Gastrocnemius medialis (tissue), 4 donors: ENCODE results near the gene FEM1B.

Source experiments
- CTCF ChIP-seq, 5 experiments: fragments of 450-650 bp in 3 of 5; fragments of 200-600 bp in 2 of 5; sonication (generic) in 2 of 5; IDR thresholded peaks in 4 of 5; conservative IDR thresholded peaks in 1 of 5; 1 replicate in 4 of 5; 2 replicates in 1 of 5; pipeline ENCODE4 v1.5.1; 2016 to 2019; ENCODE audit warnings: antibody characterized with exemption in 5 of 5, mild to moderate bottlenecking in 3 of 5, moderate library complexity in 3 of 5
- POLR2A ChIP-seq, 2 donors: fragments of 450-650 bp; IDR thresholded peaks; one replicate each; pipeline ENCODE4 v1.6.1; 2017; ENCODE audit warnings: antibody characterized with exemption in 2 of 2, mild to moderate bottlenecking in 2 of 2, moderate library complexity in 2 of 2

- TF ChIP-seq CTCF (IDR thresholded peaks at IDR 0.05 in 4 of 5, conservative IDR thresholded peaks at IDR 0.05 in 1 of 5): no peak
- TF ChIP-seq POLR2A (IDR thresholded peaks at IDR 0.05): no peak
Observed at GRCh38 chr15:68302729-68303128, 25.2 kb downstream of the FEM1B start.
